Glutamatergic neuron (in vitro differentiated cells): ENCODE data around the gene CLRN1. TPM values are rescaled to one million over a fixed set of nuclear protein-coding genes. Genes with fewer than 3 reads are reported as not detected.

ENCODE experiments used
- DNase-seq: peaks from one replicate; pipeline ENCODE4 v3.0.0; 2022
- H3K27ac Mint-ChIP-seq: one replicate; pipeline ENCODE4 v1.8.0; 2020; ENCODE audit warnings: mild to moderate bottlenecking, mixed read lengths, inconsistent platforms; ENCODE audit not compliant: unreplicated experiment
- H3K27me3 Mint-ChIP-seq: one replicate; pipeline ENCODE4 v1.8.0; 2020; ENCODE audit warnings: mild to moderate bottlenecking, moderate library complexity, mixed read lengths, inconsistent platforms; ENCODE audit not compliant: unreplicated experiment
- H3K36me3 Mint-ChIP-seq: one replicate; pipeline ENCODE4 v1.8.0; 2020; ENCODE audit warnings: mild to moderate bottlenecking, mixed read lengths, inconsistent platforms; ENCODE audit not compliant: unreplicated experiment
- H3K4me1 Mint-ChIP-seq: one replicate; pipeline ENCODE4 v1.8.0; 2020; ENCODE audit warnings: mild to moderate bottlenecking, low read depth, mixed read lengths, inconsistent platforms; ENCODE audit not compliant: unreplicated experiment
- H3K4me3 Mint-ChIP-seq: one replicate; pipeline ENCODE4 v1.8.0; 2020; ENCODE audit warnings: mild to moderate bottlenecking, mixed read lengths, inconsistent platforms; ENCODE audit not compliant: unreplicated experiment
- H3K9me3 Mint-ChIP-seq: one replicate; pipeline ENCODE4 v1.8.0; 2020; ENCODE audit warnings: mild to moderate bottlenecking, moderate library complexity, mixed read lengths, inconsistent platforms; ENCODE audit not compliant: unreplicated experiment
- CTCF ChIP-seq: fragments of 200-600 bp; sonication (generic); IDR thresholded peaks from one replicate; pipeline ENCODE4 v1.5.0; 2021; ENCODE audit not compliant: partially characterized antibody, unreplicated experiment
- total RNA-seq: library from RNA; stranded (reverse); fragmentation: NEBNext Ultra II Directional; extraction: Animal tissue kit (Norgen Biotek cat#: 25700); gene quantifications from one replicate; pipeline ENCODE4 v1.2.1, GENCODE V29; 2021; ENCODE audit not compliant: unreplicated experiment

The CLRN1 gene
- total RNA-seq, 1 donor from 2014 or later, result not detected

GRCh38 chr3:150887031-150887430, 85.5 kb downstream of the CLRN1 start:
- Mint-ChIP-seq H3K4me1 (no peaks in the 10 kb centered on the region), H3K27me3 (no peaks in the 10 kb centered on the region), H3K36me3 (no peaks in the 10 kb centered on the region), H3K4me3 (no peak overlapping the region), H3K9me3 (peaks cover 4% of the 10 kb centered on the region), H3K27ac (no peak overlapping the region)
- no peak for TF ChIP-seq CTCF
- no peak for DNase-seq

- Mint-ChIP-seq H3K36me3 (no peaks in the 10 kb centered on the region), H3K9me3 (peaks cover 4% of the 10 kb centered on the region), H3K4me1 (no peaks in the 10 kb centered on the region), H3K27ac (no peak overlapping the region), H3K27me3 (no peaks in the 10 kb centered on the region), H3K4me3 (no peak overlapping the region)
- DNase-seq, result no peak
- TF ChIP-seq CTCF, result no peak
Observed at GRCh38 chr3:150885535-150885934, 87.0 kb downstream of the CLRN1 start.

- H3K9me3 Mint-ChIP-seq, result no peaks in the 10 kb centered on the region
- no peaks in the 10 kb centered on the region for H3K27me3 Mint-ChIP-seq
- H3K36me3 Mint-ChIP-seq, result no peaks in the 10 kb centered on the region
- no peak overlapping the region for H3K27ac Mint-ChIP-seq
- no peaks in the 10 kb centered on the region for H3K4me1 Mint-ChIP-seq
- DNase-seq, result no peak
- H3K4me3 Mint-ChIP-seq, result no peak overlapping the region
- TF ChIP-seq CTCF, result no peak
Observed at GRCh38 chr3:150878996-150879575, 93.4 kb downstream of the CLRN1 start.

- H3K4me1 Mint-ChIP-seq, result no peaks in the 10 kb centered on the region
- H3K4me3 Mint-ChIP-seq, result no peak overlapping the region
- DNase-seq, result no peak
- no peak for TF ChIP-seq CTCF
- no peaks in the 10 kb centered on the region for H3K27me3 Mint-ChIP-seq
- no peaks in the 10 kb centered on the region for H3K36me3 Mint-ChIP-seq
- H3K27ac Mint-ChIP-seq, result no peak overlapping the region
- H3K9me3 Mint-ChIP-seq, result no peaks in the 10 kb centered on the region
Observed at GRCh38 chr3:150878290-150878689, 94.2 kb downstream of the CLRN1 start.

GRCh38 chr3:150877303-150877702, 95.2 kb downstream of the CLRN1 start:
- H3K4me1 Mint-ChIP-seq, result no peaks in the 10 kb centered on the region
- no peak for TF ChIP-seq CTCF
- H3K27ac Mint-ChIP-seq, result no peak overlapping the region
- H3K36me3 Mint-ChIP-seq, result no peaks in the 10 kb centered on the region
- H3K9me3 Mint-ChIP-seq, result no peaks in the 10 kb centered on the region
- no peak overlapping the region for H3K4me3 Mint-ChIP-seq
- no peak for DNase-seq
- H3K27me3 Mint-ChIP-seq, result no peaks in the 10 kb centered on the region
